Muscle of leg (tissue), 11 donors: ENCODE results near the gene SIN3B. TPM values are rescaled to one million over a fixed set of nuclear protein-coding genes. Genes with fewer than 3 reads are reported as not detected.
"Not testable (repeated sequence)": the region's sequence is repeated elsewhere in the genome, so short reads cannot be mapped to it uniquely, and the experiment has no call there.

Experiments used
- DNase-seq: peaks from one replicate; pipeline ENCODE4 v3.0.0; 2013
- H3K27ac ChIP-seq: one replicate; pipeline ENCODE4 v1.5.1; 2013; ENCODE audit warnings: mild to moderate bottlenecking, low read length, control low read depth
- H3K27me3 ChIP-seq: one replicate; pipeline ENCODE4 v1.6.1; 2013; ENCODE audit warnings: low read length; ENCODE audit not compliant: control insufficient read depth, insufficient read depth
- H3K36me3 ChIP-seq: one replicate; pipeline ENCODE4 v1.6.1; 2013; ENCODE audit warnings: low read length; ENCODE audit not compliant: control insufficient read depth, insufficient read depth
- H3K4me1 ChIP-seq: one replicate; pipeline ENCODE4 v1.6.1; 2013; ENCODE audit warnings: low read length; ENCODE audit not compliant: control insufficient read depth, insufficient read depth
- H3K4me3 ChIP-seq: one replicate; pipeline ENCODE4 v1.5.1; 2013; ENCODE audit warnings: low read length, control low read depth
- H3K9me3 ChIP-seq: replicated peaks from 2 replicates; pipeline ENCODE4 v1.6.1; 2013; ENCODE audit warnings: low read depth, low read length; ENCODE audit not compliant: control insufficient read depth
- WGBS: methylation state at CpG from one replicate; pipeline ENCODE4 v1.1.5; 2013; ENCODE audit warnings: missing lambda C conversion rate; ENCODE audit not compliant: insufficient coverage; 5-methylcytosine and 5-hydroxymethylcytosine counted together
- polyA plus RNA-seq, 8 donors: library from polyadenylated mRNA; unstranded; fragments of 120-200 nt; gene quantifications; one replicate each; pipeline versions ENCODE4 v1.2.1 to v1.2.3, GENCODE V29; 2013; ENCODE audit warnings: inconsistent platforms in 1 of 8, low replicate concordance in 1 of 8; ENCODE audit not compliant: insufficient read length in 8 of 8, insufficient read depth in 1 of 8
- total RNA-seq: library from RNA; stranded (reverse); fragments of 120-200 nt; gene quantifications from one replicate; pipeline ENCODE4 v1.2.4, GENCODE V29; 2013

The SIN3B gene
- total and polyA plus RNA-seq, 9 donors, result 15.0 to 50.1 (median 39.6) TPM

DNA sequence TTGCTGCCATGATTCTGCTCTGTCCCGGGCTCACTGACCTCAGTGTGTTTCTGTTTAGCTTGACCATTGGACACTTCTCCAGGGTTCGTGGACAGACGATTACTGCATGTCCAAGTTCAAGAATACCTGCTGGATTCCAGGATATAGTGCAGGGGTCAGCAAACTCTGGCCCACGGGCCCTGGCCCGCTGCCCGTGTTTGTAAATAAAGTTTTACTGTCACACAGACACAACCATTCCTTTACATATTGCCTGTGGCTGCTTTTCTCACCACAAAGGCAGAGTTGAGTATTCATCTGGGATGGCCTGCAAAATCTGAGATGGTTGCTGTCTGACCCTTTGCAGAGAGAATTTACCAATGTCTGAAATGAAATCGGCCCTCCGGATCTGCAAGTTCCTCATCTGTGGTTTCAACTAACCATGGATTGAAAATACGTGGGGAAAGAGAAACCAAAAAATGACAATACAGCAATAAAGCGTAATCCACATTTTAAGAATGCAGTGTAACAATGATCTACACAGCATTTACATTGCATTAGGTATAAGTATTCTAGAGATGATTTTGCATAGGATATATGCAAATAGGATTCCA is 33.7 kb downstream of the SIN3B start:
- Histone ChIP-seq H3K27ac (no peak overlapping the region), H3K4me1 (peaks cover 6% of the 10 kb centered on the region), H3K9me3 (no peaks in the 10 kb centered on the region), H3K27me3 (no peaks in the 10 kb centered on the region), H3K36me3 (peaks cover 74% of the 10 kb centered on the region), H3K4me3 (no peak overlapping the region)
- peak; percentile 23 for DNase-seq
- WGBS, result 74% methylated on average over 3 of the region's 10 CpGs

DNA sequence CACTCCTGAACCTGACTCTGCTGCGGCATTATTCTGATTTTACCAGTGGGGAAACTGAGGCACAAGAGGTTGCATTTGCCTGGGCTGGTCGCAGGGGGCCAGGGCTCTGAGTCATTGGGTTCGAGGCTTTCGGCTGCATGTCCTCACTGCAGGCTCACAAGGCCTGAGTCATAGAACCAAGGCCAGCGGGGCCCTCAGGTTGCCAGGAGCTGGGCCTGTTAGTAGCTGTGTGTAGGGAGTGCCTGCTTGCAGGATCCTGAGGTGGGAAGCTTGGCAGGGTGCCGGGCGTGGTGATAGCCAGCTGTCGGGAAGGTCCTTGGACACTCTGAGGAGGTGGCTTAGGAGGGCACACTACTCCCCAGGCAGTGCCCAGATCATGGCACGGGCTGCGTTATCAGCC is 38.0 kb downstream of the SIN3B start:
- WGBS, result 95% methylated on average over 8 of the region's 10 CpGs
- no peaks in the 10 kb centered on the region for H3K27me3 ChIP-seq
- H3K4me3 ChIP-seq, result no peak overlapping the region
- no peak overlapping the region for H3K27ac ChIP-seq
- no peaks in the 10 kb centered on the region for H3K4me1 ChIP-seq
- H3K9me3 ChIP-seq, result no peaks in the 10 kb centered on the region
- H3K36me3 ChIP-seq, result peaks cover 96% of the 10 kb centered on the region
- DNase-seq, result no peak

DNA sequence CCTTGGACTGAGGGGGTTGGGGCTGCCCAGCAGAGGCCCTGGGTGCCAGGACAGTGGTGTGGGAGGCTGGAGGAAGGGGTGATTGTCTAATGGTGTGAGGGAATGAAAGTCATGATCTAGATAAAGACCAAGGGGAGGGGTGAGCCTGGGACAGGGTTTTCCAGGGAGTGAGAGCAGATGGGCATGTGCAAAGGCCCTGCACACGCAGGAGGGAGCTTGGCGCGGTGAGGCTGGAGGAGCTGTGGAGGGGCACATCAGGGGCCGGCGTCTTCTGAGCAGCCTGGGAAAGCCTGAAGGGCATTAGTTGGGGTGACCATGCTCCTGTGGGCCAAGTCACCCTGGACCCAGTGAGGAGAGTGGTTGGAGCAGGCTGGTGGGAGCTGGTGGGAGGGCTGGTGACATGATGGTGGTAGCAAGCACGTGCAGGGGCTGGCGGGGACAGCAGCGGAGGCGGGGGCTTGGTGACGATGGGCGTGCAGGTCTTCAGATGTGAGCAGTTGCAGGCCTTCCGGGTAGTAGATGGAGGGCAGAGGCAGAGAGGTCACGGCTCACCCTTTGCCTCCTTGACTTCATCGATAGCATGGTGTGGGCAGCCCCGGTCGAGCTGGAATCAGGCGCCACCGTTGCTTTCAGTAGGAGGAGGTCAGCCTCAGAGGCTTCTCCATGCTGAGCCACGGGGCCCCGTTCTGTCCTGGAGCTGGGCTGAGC is 39.4 kb downstream of the SIN3B start:
- no peak for DNase-seq
- H3K36me3 ChIP-seq, result peaks cover 95% of the 10 kb centered on the region
- H3K4me1 ChIP-seq, result no peaks in the 10 kb centered on the region
- H3K27me3 ChIP-seq, result no peaks in the 10 kb centered on the region
- 92% methylated on average over 20 of the region's 20 CpGs for WGBS
- H3K9me3 ChIP-seq, result no peaks in the 10 kb centered on the region
- no peak overlapping the region for H3K4me3 ChIP-seq
- H3K27ac ChIP-seq, result no peak overlapping the region

DNA sequence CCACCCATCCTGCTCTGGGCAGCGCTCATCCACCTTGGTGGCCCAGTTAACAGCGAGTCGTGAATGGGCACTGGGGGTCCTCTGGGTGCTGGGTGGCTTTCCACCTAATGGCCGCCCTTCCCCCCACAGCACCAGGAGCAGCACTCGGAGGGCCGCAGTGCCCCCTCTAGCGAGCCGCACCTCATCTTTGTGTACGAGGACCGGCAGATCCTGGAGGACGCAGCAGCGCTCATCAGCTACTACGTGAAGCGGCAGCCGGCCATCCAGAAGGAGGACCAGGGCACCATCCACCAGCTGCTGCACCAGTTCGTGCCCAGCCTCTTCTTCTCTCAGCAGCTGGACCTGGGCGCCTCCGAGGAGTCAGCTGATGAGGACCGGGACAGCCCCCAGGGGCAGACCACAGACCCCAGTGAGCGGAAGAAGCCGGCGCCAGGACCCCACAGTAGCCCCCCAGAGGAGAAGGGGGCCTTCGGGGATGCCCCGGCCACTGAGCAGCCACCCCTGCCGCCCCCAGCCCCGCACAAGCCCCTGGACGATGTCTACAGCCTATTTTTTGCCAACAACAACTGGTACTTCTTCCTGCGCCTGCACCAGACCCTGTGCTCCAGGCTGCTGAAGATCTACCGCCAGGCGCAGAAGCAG is 40.3 kb downstream of the SIN3B start:
- Histone ChIP-seq H3K4me3 (no peak overlapping the region), H3K27me3 (no peaks in the 10 kb centered on the region), H3K4me1 (no peaks in the 10 kb centered on the region), H3K9me3 (no peaks in the 10 kb centered on the region), H3K27ac (no peak overlapping the region), H3K36me3 (peaks cover 92% of the 10 kb centered on the region)
- 93% methylated on average over 28 of the region's 30 CpGs for WGBS
- no peak for DNase-seq

DNA sequence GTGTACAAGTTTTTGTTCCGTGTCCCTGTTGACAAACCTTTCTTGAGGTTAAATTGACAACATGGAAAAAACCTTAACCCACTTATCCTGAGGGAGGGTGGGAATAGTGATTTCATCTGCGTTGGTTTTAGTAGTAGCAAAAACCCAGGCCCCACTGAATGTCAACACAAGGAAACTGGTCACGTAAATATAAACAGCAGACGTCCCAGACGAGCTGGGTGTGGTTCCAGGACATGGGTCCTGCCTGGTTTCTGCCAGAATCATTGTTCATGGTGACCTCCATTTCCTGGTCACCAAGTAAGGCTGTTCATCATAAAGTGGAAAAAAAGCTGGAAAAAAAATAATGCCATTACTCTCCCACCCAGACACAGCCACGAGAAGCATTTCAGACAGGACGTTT is 42.7 kb downstream of the SIN3B start:
- DNase-seq, result peak; percentile 36
- H3K4me1 ChIP-seq, result no peaks in the 10 kb centered on the region
- peaks cover 76% of the 10 kb centered on the region for H3K36me3 ChIP-seq
- no peak overlapping the region for H3K27ac ChIP-seq
- H3K4me3 ChIP-seq, result no peak overlapping the region
- 80% methylated on average over 2 of the region's 7 CpGs for WGBS
- H3K9me3 ChIP-seq, result no peaks in the 10 kb centered on the region
- no peaks in the 10 kb centered on the region for H3K27me3 ChIP-seq

DNA sequence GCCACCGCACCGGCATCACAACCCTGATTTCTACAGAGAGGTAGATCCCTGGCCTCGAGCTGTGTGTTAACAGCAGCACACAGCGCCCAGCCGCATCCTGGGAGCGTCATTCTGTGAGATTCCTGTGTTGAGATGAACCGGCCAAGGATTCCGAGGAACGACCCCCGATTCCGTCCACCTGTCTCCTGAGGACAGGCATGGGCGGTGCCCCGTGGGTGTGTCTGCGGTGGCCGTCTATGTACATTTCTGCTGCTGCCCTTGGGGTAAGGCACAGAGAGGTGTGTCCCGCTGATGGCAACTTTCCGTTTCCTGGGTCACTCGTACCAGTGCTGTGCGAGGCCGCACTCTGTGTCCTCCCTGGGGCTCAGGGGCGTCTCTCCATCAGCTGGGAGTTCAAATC is 43.5 kb downstream of the SIN3B start:
- DNase-seq, result no peak
- Histone ChIP-seq H3K36me3 (peaks cover 76% of the 10 kb centered on the region), H3K4me1 (no peaks in the 10 kb centered on the region), H3K4me3 (no peak overlapping the region), H3K27ac (no peak overlapping the region), H3K9me3 (no peaks in the 10 kb centered on the region), H3K27me3 (no peaks in the 10 kb centered on the region)
- 92% methylated on average over 21 of the region's 21 CpGs for WGBS

DNA sequence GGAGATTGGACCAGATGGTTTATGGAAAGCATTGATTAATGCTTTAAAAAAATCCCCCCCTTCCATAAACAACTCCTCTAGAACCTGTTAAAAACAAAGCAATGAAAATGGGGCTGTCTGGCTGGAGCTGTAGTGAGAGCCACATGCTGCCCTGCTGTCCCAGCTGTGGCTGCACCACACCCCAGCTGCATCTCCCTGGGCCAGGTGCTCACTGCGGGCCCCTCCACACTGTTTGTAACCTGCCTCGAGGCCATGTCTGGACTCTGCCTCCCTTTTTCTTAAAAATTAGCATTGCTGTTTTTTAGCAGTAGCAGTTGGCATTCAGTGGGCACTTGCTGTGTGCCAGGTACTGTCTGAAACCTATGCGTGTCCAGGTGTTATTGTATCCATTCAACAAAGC is 44.4 kb downstream of the SIN3B start:
- Histone ChIP-seq H3K4me3 (no peak overlapping the region), H3K27me3 (no peaks in the 10 kb centered on the region), H3K27ac (no peak overlapping the region), H3K9me3 (no peaks in the 10 kb centered on the region), H3K36me3 (peaks cover 76% of the 10 kb centered on the region), H3K4me1 (no peaks in the 10 kb centered on the region)
- DNase-seq, result no peak
- 100% methylated on average over 2 of the region's 3 CpGs for WGBS

DNA sequence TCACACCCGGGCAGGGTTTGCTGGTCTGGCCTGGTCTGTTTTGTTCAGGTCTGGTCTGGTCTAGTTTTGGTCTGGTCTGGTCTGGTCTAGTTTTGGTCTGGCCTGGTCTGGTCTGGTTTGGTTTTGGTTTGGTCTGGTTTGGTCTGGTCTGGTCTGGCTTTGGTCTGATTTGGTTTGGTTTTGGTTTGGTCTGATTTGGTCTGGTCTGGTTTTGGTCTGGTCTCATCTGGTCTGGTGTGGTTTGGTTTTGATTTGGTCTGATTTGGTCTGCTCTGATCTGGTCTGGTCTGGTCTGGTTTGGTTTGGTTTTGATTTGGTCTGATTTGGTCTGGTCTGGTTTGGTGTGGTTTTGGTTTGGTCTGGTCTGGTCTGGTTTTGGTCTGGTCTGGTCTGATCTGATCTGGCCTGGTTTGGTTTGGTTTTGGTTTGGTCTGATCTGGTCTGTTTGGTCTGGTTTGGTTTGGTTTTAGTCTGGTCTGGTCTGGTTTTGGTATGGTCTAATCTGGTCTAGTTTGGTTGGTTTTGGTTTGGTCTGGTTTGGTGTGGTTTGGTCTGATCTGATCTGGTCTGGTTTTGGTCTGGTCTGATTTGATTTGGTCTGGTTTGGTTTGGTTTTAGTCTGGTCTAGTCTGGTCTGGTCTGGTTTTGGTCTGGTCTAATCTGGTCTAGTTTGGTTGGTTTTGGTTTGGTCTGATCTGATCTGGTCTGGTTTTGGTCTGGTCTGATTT is 45.2 kb downstream of the SIN3B start:
- Histone ChIP-seq H3K27ac (no peak overlapping the region), H3K36me3 (peaks cover 77% of the 10 kb centered on the region), H3K4me3 (no peak overlapping the region), H3K9me3 (no peaks in the 10 kb centered on the region), H3K4me1 (no peaks in the 10 kb centered on the region), H3K27me3 (no peaks in the 10 kb centered on the region)
- no CpG with 5 or more reads among the region's 1 CpG for WGBS
- DNase-seq, result no peak

DNA sequence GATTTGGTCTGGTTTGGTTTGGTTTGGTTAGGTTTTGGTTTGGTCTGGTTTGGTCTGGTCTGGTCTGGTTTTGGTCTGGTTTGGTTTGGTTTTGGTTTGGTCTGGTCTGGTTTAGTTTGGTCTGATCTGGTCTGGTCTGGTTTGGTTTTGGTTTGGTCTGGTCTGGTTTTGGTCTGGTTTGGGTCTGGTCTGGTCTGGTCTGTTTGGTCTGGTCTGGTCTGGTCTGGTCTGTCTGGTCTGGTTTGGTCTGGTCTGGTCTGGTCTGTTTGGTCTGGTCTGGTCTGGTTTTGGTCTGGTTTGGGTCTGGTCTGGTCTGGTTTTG is 45.7 kb downstream of the SIN3B start:
- H3K4me1 ChIP-seq, H3K9me3 ChIP-seq: not testable (repeated sequence)
- peaks cover 77% of the 10 kb centered on the region for H3K36me3 ChIP-seq

More for the DNA sequence above, 45.7 kb downstream of the SIN3B start:
- not testable (repeated sequence) for H3K4me3 ChIP-seq, DNase-seq, H3K27ac ChIP-seq, H3K27me3 ChIP-seq
